HG03442 (cell line): ENCODE data around the gene ASB4.
"Not testable (repeated sequence)": the region's sequence is repeated elsewhere in the genome, so short reads cannot be mapped to it uniquely, and the experiment has no call there.

Source experiments
- ATAC-seq: cut with Tn5 transposase; IDR thresholded peaks from one replicate; pipeline ENCODE4 v1.9.1; 2021; ENCODE audit warnings: mild to moderate bottlenecking, moderate library complexity; ENCODE audit not compliant: unreplicated experiment

Gene ASB4

GRCh38 chr7:95478272-95479037 is 7.3 kb upstream of the ASB4 start:
- ATAC-seq, result no peak

DNA sequence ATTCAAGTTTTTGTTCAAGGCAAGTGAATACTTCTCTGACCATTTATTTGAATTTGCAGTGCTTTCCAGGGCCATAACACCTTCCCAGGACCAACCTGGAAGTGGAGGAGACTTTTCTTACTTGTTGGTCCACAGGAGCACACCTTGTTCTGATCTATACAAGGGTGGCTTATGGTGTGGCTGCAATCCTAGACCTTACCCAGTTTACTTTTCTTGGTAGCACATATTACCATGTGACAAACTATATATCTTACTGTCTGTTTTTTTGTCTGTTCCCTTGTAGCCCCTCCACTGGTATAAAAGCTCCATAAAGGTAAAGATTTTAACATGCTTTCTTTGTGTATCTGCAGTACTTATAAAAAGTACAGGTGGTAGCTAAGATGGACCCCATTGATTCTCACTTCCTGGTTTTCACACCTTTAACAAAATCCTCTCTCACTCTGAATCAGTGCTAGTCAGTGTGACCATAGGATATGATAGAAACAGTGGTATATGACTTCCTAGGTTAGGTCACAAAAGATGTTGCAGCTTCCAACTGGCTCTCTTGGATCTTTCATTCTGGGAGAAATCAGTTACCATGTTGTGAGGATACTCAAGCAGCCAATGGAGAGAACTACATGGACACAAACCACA is 5.6 kb upstream of the ASB4 start:
- peak; percentile 72 for ATAC-seq

- ATAC-seq, result no peak
Observed at GRCh38 chr7:95481271-95482165, 4.2 kb upstream of the ASB4 start.

- ATAC-seq, result no peak
Observed at GRCh38 chr7:95482424-95482823, 3.3 kb upstream of the ASB4 start.

- no peak for ATAC-seq
Observed at GRCh38 chr7:95490231-95490762, 4.6 kb downstream of the ASB4 start.

GRCh38 chr7:95491201-95491600 is 5.5 kb downstream of the ASB4 start:
- no peak for ATAC-seq

GRCh38 chr7:95491634-95492314 is 6.0 kb downstream of the ASB4 start:
- ATAC-seq, result no peak

DNA sequence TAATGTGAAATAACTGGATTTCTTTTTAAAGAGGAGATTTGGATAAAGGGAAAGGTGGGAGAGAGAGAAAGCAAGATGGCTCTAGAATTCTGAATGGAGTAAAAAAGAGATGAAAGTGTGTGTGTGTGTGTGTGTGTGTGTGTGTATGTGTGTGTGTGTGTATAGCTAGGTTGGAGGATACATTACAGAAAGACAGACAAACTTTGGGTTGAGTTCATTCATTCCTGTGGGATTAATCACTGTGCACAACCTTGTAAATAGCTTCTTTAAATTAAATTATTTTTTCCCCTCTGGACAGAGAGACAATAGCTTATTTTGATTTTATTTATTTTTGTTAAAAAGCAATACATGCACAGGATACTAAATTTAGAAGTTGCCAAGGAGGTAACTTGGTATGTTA is 7.5 kb downstream of the ASB4 start:
- ATAC-seq, result no peak

GRCh38 chr7:95493844-95494243 is 8.1 kb downstream of the ASB4 start:
- no peak for ATAC-seq

GRCh38 chr7:95501261-95501832 is 15.6 kb downstream of the ASB4 start:
- peak; percentile 88 for ATAC-seq

DNA sequence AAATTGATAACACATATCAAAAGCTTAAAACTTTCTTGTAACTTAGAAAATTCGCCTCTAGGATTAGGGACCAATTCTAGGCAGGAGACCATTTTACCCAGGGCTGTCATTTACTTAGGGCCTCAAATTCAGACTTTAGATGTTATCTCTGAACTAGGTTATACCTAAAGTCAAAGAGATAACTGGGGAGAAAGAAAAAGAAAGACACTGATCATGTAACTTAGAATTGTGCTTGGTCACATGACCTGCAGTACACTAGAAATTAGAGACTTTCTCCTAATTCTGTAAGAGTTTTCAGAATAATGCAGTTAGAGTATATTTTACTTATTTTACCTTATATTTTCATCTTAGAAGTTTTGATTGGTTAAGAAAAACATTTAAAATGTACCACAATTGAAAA is 16.7 kb downstream of the ASB4 start:
- no peak for ATAC-seq

DNA sequence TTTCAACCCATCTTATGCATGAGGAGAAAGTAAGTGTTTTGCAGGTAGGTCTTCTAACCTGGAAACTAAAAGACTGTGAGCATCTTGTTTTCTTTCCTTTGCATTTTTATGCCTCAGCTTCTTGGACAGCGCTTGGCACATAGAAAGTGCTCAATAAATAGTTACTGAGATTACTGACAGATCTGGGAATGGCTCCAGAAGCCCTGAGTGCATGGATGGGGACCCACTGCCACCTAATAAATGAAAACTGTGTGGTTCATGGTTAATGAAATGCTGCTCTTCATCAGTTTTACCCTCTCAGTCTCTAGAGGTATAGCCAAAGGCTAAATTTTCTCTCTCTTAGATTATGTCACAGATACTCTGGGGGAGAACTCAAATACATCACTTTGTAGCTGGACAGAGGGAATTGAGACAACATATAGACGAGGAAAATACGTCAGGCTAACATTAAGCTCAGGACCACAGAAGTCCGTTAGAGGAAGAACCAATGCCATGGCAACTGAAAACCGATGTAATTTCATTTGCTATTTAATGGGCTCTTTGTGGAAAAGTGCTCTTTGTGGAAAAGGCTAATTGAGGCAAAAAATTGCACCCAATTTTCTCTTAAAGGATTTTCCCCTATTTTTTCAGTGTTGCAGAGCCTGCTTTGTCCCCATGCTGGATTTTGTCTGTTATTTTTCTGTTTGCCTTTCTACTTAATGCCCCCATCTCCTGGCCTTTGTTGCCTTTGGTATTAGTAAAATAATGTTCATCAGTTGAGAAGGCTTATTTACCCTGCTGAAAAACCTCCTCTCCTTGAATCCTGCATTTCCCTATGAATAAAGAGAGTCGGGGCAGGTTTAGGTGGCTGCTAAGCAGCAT is 17.8 kb downstream of the ASB4 start:
- no peak for ATAC-seq

DNA sequence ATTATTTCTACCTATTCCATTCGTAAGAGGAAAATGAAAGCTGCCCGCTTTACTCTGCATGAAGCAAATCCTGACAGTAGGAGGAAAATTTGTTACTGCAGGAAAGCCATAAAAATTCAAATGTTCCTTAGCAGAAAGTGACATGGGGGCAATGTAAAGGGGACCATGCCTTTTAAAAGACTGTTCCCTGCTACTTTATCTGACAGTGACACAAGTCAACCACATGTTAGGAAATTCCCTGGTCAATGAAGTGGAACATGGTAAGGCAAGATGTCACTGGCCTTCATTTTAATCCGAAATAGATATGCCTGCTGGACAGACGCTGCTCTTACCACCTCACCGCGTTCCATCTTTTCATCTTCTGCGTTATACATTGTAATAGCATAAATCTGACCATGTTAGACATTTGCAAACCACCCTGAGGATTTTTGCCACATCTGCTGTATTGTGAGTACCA is 18.4 kb downstream of the ASB4 start:
- not testable (repeated sequence) for ATAC-seq

GRCh38 chr7:95508780-95509179 is 23.0 kb downstream of the ASB4 start:
- no peak for ATAC-seq

DNA sequence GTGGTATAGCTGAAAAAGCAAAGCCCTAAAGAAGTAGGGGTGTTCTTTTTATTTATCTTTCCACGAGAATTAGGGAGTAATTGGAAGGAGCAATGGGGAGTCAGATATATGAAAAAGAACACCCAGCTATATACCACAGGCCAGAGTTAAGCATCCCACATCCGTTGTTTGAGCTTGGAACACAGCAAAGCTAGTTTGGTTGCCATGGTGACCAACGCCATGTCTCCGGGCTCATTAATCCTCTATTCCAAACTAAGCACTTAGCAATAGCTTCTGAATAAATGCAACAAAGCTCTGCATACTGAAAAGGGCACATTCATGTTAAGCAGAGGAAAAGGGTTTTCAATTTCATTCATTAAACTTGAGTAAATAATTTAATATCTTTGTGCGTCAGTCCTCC is 23.5 kb downstream of the ASB4 start:
- ATAC-seq, result peak; percentile 49

- ATAC-seq, result peak; percentile 90
Observed at GRCh38 chr7:95511716-95512260, 26.0 kb downstream of the ASB4 start.

DNA sequence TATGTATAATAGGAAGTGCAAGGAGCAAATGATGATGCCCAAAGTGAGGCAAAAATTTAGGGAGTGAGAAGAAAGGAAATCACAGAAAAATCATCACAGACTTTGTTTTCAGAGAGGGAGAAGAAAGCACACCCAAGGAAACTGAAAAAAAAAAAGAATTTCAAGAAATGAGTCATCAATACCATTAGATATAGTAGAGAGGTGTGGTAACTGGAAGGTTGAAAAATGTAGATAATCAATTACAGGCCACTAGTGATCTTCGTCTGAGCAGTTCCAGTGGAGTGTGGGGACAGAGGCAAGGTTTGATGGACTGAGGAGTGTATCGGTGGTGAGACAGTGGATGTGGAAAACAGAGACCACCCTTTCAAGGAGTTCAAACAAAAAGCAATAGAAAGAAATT is 31.7 kb downstream of the ASB4 start:
- peak; percentile 68 for ATAC-seq

DNA sequence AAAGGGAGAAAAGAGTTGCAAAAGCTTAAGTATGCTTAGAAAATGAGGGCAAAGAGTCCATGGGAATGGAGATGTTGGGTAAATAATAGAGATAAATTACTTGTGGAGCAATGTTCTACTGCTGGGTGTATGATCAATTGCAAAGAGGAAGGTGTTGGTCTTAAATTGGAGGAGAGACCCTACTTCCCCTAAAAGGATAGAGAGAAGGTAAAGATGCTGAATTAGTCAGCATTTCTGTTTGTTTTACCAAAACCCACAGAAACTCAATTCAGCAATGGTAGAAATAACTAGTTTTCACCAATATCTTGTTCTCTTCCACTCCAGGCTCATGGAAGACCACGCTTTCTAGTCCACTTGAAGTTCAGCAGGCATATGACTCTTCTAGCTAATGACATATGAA is 32.1 kb downstream of the ASB4 start:
- no peak for ATAC-seq

- ATAC-seq, result no peak
Observed at GRCh38 chr7:95520136-95520535, 34.4 kb downstream of the ASB4 start.
